ENCODE results near the gene TMEM175.

Gene TMEM175

DNA sequence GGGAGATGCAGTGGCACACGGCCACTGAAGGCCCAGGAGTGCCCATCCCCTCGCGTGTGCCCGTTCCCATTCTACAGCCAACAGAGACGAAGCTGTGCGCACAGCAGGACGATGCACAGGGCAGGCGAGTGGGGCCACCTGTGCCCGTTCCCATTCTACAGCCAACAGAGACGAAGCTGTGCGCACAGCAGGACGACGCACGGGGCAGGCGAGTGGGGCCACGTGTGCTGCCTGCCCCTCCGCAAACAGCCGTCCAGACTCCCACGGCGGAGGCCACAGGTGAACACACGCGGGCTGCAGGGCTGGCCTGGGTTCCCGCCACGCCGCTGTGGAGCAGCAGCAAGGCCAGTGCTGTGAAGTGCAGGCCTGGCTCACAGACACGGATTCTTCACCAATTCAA is 32.2 kb upstream of the TMEM175 start:
- DNase-seq = no peak

DNA sequence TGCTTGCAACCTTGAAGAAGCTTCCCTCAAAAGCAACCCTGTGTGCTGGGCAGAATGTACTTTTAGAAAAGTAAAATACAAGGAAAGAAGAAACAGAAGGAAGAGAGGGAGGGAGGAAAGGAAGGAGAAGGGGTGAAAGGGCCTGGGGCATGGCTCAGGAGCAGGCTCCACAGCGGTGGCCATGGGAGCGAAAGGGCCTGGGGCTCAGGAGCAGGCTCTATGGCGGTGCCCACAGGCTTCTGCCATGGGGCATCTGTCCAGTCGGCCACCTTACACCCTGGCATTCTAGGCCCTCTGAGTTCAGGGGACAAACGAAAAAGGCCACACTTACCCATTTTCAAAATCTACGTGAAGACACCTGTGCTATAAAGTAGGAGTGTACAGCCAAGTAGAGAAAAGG is 31.5 kb upstream of the TMEM175 start:
- DNase-seq = no peak

DNA sequence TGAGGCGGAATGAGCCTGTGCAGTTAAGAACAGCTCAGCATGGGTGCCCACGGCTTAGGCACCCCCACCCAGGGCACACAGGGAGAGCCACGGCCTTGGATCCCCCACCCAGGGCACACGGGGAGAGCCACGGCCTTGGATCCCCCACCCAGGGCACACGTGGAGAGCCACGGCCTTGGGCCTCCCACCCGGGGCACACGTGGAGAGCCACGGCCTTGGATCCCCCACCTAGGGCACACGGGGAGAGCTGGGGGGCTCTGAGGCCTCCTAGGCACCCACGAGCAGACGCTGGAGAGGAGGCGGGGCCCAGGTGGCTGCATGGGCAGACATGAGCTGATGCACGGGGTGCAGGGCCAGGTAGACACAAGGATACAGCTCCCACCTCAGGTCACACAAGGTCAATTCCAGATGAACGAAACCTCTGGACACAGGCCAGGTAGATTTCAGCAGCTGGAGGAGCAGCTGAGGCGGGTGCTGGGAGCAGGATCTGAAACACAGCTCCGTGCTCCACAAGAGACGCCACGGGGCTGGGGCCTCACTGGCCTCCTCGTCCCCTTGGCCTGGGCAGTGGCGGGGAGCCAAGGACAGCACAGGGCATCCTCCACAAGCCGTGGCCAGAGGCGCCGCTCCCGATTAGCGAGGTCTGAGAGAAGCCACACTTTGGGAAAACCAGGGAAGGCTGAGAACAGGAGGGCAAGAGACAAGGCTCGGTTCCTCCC is 30.9 kb upstream of the TMEM175 start:
- no peak for DNase-seq

DNA sequence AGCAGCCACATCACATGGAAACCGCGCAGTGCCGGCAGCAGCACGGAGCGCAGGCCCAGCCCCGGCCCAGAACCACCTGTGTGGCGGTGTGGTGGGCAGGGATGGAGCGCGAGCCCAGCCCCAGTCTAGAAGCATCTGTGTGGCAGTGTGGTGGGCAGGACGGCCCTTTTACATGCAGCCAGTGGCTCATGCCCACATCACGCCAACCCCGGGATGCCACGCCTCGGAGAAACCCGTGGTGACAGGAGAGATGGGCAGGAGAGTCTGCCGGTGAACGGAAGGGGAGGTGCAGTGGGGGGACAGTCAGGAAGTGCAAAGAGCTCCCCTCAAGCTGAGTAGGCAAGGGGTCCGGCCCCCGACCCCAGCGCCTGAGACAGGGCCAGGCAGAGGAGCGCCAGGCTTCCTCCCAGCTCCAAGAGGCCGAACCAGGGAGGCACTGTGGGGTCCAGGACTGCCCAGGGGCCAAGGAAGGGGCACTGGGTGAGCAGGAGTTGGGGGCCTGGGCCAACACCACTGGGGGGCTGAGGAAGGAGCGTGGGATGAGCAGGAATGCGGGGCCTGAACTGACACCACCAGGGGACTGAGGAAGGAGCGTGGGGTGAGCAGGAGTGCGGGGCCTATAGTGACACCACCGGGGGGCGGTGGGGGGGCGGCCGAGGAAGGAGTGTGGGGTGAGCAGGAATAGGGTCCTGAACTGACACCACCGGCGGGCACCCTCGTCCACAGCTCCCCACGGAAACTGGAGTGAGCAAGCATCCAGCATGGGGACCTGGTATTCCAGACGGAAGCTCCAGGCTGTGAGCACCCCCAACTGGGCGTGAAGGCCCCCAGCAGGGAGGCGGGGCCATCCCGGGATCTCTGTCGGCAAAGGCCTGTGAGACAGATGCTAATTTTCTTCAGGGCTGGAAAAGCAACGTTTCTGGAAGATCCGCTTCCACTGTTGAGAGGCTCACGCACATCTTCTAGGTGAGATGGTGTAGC is 28.9 kb upstream of the TMEM175 start:
- DNase-seq = no peak

DNA sequence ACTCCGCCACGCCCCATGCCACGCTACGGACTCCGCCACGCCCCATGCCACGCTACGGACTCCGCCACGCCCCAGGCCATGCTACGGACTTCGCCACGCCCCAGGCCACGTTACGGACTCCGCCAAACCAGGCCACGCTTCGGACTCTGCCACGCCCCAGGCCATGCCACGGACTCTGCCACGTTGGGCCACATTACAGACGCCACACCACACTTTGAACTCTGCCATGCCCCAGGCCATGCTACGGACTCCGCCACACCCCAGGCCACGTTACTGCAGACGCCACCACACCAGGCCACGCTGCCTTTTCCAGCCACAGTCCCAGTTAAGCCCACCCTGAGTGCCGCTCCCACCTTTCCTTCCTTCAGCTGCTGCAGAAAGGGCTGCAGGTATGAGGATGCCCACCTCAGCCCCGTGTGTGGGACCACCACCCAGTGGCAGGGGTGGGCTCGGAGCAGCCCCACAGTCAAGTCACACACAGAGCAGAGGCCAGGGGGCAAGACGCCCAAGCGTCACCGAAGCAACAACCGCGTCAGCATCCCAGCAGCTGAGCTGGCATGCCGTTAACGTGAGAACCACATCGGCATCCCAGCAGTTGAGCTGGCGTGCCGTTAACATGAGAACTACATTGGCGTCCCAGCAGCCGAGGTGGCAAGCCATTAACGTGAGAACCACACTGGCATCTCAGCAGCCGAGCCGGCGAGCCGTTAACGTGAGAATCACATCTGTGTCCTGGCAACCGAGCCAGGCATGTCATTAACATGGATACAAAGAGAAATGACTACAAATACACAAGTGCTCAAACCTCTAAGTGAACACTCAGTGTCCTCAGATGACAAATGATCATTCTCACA is 26.5 kb upstream of the TMEM175 start:
- no peak for DNase-seq

DNA sequence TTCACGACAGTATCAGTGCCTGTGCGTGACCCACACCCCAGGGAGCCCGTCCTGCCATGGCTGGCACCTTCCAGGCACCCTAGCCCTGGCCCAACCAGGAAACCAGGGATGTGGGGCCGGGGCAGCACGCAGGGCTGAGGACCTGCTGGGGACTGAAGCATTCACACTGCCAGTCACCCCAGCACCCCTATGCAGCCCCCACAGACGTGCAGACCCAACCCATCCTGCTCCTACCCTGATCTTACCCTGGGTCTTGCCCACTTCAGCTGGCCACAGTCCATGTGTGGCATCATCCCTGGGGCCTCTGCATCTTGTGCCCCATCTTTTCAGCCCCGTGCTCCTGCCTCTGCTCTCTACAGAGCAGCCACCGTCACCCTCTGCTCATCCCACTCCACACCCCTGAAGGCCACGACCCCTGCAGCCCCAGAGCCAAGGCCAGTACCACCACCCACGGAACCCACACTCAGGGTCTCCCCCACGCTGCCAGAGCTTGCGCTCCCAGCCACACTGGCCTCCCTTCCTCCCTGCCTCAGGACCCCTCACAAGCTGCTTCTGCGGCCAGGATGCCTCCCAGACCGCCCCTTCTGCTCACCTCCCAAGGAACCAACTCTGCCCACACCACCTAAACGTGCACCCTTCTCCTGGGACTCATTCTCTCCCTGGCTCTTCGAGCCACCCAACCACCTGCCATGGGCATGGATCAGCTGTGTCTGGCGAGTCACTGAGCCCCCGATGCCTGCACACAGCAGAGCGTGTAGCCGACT is 25.7 kb upstream of the TMEM175 start:
- no peak for DNase-seq

DNA sequence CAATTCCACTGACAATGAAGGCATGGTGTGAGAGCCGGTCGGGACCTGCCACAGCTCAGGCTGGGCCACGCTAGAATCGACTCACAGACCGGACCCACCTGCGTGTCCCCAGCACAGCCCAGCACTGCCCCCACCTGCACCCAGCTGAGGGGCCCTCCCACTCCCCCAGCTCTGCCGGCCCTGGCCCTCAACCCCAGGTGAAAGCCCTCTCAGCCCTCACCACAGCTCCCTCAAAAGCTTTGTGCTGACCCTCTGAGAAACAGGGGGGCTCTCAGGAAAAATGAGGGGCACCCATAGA is 25.2 kb upstream of the TMEM175 start:
- DNase-seq = no peak

DNA sequence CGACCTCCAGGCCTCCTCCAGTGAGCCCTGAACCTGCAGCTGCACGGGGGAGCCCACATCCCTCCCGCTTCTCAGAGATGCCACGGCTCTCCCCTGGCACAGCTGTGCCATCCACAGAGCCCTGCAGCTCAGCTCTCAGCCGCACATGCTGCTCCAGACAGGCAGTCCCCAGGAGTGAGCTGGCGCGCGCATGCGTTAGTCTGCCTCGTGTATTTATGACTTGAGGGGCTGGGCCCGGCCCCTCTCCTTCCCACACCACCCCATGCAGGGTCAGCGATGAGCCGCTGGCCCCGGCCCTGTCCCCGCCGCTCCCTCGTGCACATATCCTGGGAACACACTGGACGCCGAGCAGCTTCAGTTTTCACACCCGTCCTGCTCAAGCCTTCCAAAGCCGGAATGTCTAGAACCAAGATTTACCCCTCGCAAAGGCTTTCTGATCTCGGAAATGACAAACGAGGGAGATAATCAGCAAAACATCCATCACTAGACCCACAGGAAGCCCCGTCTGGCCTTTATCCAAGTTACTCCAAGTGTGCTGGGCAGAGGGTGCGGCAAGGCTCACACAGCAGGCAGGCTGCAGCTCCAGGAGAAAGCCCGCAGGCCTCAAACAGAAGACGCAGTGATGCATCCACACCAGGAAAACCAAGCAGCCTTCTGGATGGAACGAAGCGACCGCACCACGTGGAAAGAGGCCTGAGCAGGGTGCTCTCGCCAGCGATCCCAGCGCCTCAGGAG is 24.4 kb upstream of the TMEM175 start:
- DNase-seq = no peak

DNA sequence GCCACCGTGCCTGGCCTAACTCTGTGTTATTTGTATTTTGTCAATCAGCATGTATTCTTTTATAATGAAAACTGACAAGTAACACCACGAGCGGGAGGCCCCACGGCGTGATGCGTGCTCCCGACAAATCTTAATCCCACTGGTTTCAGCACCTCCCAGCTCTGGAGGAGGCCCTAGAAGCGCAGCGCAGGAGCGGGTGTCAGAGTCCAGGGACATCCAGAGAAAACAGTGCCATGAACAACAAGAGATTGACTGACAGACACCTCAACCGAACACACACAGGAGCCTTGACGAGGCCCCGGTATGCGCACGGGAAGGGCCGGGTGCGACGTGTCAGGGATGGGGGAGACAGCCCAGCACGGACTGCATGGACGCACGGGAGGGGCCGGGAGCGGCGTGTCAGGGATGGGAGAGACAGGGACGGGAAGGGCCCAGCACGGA is 23.1 kb upstream of the TMEM175 start:
- no peak for DNase-seq

DNA sequence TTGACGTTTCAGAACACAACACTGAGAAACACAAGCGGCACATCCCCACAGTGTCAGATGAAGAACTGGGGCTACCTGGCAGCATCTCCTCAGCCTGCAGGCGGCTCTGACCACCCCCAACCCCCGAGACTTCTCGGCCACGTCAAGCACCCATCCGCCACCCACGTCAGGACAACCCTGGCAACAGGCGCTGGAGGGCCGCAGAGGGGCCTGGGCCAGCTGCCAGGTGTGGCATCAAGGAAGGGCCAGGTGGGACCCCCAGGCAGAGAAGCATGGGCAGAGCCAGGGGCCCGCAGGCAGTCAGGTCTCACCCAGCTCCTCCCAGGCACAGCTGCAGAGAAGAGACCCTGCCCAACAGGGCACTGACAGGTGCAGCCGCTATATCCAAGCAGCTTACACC is 22.4 kb upstream of the TMEM175 start:
- no peak for DNase-seq

DNA sequence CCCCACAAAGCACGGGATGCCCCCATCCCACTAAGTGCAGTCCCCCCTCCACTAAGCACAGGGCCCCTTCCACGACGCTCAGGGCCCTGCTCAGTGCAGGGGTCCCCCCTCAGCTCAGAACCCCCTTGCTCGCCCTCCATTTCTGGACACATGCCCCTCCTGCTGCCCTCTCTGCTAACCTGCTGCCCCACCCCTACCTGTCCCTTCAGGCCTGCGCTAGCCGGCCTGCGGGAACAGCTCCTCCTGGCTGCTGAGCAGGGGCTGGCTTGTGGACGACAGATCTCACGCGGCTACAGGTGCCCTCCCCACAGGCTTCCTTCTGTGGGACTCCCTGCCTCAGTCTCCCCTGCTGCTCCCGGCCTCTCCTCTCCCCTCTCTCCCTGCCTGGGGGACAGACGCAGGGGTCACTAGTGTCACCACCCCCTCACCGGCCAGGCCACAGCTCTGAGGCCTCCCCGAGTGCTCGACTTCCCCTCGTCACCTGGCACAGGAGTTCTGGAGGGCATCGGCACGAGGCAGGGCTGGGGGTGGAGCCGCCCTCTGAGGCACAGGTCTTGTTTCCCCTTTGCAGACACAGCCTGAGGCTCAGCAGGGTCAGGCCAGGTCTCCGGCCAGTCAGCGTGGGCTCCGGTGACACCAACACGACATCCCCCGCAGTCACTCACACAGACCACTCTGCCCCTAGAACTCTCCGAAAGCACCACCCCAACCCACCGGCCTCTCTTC is 21.7 kb upstream of the TMEM175 start:
- no peak for DNase-seq

DNA sequence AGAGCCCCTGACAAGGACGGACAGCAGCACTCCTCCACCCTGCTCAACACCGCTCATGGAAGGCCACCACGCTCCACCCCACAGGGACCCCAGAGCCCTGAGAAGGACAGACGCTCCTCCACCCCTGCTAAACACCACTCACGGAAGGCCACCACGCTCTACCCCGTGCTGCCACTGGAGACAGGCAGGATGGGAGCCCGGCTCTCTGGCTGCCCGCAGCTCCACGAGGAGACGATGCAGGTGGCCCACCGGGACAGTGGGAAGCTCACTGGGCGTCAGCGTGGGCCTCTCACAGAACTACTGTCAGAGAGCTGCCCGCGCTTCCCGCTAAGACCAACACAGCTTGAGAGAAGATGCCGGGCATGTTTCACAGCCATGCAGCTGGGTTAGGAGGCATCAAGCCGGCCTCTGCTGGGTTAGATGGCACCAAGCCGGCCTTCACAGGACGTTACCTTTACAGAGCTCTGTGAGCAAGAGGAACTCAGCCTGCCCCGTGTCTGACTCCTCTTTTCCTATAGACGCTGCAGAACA is 21.0 kb upstream of the TMEM175 start:
- DNase-seq = no peak

DNA sequence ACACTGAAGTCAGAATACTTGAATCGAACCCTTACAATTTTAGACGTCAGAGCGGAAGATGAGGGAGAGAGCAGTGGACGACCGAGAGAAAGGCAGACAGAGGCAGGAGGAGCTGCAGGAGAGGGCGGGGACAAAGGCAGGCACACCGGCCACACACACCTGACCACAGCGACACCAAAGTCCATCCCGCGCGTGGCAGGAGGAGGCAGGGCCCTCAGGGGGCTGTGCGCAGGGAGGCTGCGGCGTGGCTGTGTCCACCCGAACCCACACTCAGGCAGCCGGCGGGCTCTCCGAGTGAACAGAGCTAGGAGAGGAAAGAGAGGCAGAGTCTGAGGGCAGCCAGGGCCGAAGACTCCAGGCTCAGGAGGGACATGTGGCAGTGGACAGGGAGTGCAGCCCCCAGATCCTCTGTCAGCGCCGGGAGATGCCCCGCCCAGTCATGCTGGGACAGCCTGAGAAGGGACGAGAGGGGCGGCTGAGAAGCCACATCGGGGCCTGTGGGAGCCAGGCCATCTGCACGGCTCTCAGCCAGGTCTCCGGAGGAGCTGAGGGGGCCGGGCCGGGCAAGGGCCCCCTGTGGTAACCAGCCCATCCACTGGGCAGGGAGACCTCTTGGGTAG is 20.3 kb upstream of the TMEM175 start:
- DNase-seq = no peak

DNA sequence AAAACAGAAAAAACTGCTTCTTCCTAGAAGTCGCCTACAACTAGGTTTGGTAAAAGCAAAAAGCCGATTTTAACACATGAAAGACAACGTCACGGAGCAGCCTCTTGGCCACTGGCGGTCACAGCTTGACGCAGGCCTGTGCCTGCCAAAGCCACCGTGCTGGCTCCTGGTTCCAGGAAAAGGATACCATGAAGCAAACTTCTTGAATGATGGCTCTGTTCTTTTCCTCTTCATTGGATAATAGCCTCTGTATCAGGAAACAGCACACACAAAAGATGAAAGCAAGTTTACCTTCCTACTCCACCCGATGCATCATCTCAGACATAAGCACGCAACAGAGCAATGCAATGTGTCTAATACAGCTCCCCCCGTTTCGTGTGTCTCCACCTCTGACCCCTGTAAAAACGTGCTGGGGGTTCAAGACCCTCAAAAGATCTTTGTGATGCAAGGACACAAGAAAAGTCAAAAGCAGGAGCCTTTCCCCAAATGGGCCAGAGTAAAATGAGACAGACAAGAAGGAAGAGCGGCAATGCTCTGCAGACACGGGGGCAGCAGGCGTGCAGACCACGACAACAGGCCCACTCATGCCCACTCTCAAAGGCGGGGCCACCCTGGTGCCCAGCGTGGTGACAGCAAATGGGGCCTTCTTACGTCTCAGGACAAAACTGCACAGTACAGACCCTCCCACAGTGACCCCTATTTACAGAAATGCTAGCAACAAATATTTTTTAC is 19.5 kb upstream of the TMEM175 start:
- DNase-seq = no peak

DNA sequence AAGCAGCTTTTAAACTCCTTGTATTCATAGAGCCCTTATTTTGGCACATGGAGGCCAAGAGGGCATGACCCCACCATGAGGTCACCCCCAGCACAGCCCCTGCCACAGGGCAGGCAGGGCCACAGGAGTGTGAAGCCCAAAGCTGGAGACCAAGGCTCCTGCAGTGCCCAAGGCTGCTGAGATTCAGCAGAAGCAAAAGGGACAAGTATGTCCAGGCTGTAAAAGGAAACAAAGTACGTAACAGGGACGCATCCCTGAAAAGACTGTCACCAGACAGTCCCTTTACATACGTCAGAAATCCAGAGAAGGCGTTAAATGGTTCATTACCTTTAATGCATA is 19.0 kb upstream of the TMEM175 start:
- no peak for DNase-seq

DNA sequence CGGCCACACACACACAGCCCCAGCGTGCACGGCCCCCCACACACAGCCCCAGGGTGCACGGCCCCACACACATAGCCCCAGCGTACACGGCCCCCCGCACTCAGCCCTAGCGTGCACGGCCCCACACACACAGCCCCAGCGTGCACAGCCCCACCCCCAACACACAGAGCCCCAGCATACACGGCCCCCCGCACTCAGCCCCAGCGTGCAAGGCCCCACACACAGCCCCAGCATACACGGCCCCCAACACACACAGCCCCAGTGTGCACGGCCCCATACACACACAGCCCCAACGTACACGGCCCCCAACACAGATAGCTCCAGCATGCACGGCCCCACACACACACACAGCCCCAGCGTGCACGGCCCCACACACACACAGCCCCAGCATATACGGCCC is 17.7 kb upstream of the TMEM175 start:
- no peak for DNase-seq

DNA sequence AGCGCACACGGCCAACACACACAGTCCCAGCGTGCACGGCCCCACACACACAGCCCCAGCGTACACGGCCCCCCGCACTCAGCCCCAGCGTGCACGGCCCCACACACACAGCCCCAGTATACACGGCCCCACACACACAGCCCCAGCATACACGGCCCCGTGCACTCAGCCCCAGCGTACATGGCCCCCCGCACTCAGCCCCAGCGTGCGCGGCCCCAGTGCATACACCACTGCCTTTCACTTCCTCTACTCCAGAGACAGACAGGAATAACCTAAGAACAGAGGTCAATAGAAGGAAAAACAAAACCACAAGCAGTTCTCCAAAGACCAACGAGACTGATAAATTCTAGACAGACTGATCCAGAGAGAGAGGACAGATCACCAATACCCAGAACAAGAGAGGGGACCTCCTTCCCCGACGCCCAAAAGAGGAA is 17.2 kb upstream of the TMEM175 start:
- DNase-seq = no peak

DNA sequence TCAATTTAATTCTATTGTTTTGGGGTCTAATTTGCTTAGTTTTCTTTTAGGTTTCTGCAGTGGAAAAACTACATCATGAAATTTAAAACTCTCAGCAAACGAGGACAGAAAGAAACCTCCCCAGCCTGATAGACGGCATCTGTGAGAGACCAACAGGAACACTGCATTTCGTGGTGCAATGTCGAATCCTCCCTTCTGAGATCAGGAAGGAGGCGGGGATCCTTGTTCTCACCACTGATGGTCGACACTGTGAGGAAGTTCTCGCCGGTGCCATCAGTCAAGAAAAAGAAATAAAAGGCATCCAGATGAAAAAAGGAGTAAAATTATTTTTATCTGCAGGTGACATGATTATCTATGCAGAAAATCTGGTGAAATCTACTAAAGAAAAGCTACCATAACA is 16.7 kb upstream of the TMEM175 start:
- no peak for DNase-seq

DNA sequence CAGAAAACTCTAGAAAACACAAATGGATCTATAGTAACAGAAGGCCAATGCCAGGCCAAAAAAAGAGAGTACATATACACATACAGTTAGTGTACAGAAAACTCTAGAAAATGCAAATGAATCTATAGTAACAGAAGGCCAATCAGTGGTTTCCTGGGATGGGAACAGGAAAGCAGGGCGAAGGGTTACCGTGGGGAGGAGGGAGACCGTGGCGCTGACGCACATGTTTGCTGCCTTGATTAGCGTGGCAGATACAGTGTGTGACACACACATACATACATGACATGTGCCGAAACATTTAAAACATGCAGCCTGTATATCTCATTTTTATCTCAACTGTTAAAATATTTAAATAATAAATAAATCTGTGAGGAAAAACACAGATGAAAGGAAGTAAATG is 14.8 kb upstream of the TMEM175 start:
- DNase-seq = no peak

DNA sequence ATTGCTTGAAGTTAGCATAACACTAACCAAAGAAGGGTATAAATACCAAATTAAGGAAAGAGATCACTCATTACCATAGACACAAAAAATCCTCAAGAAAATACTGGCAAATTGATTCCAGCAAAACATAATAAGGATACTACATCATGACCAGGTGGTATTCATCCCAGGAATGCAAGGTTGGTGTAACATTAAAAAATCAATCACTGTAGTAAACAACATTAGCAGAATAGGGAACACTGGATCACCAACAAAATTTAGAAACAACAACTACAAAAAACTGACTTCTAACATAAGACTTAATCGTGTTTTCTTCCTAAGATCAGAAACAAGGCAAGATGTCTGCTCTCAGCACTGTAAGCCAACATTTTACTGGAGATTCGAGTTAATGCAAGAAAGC is 14.3 kb upstream of the TMEM175 start:
- no peak for DNase-seq
